ENCODE data around the gene RASSF5.

RASSF5 gene

DNA sequence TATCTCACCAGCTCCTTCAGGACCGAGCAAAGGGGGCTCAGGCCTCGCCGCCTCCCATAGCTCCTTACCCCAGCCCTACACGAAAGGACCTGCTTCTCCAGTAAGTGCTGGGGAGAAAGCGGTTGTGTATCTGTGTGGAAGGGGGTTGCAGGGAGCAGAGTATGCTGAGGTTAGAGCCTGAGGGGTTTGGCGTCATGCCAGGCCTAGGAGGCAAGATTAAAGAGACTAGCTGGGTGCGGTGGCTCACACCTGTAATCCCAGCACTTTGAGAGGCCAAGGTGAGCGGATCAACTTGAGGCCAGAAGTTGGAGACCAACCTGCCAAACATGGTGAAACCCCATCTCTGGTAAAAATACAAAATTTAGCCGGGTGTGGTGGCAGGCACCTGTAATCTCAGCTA is 14.1 kb upstream of the RASSF5 start:
- in situ Hi-C loops (cut with HindIII; ENCODE audit: low pct_unique_long_range_greater_than_20kb, low sequenced_read_pairs) = no loop called here
- TF ChIP-seq JUND (IDR thresholded peaks at IDR 0.05; ENCODE audit: low read depth) = no peak
- no peak for DNase-seq (ENCODE audit: low read depth in 1 of 2, low spot score in 1 of 2)

- TF ChIP-seq JUND (IDR thresholded peaks at IDR 0.05; ENCODE audit: low read depth) = no peak
- no peak for DNase-seq (ENCODE audit: low read depth in 1 of 2, low spot score in 1 of 2)
- in situ Hi-C loops (cut with HindIII; ENCODE audit: low pct_unique_long_range_greater_than_20kb, low sequenced_read_pairs) = no loop called here
Observed at GRCh38 chr1:206495011-206495461, 12.3 kb upstream of the RASSF5 start.

DNA sequence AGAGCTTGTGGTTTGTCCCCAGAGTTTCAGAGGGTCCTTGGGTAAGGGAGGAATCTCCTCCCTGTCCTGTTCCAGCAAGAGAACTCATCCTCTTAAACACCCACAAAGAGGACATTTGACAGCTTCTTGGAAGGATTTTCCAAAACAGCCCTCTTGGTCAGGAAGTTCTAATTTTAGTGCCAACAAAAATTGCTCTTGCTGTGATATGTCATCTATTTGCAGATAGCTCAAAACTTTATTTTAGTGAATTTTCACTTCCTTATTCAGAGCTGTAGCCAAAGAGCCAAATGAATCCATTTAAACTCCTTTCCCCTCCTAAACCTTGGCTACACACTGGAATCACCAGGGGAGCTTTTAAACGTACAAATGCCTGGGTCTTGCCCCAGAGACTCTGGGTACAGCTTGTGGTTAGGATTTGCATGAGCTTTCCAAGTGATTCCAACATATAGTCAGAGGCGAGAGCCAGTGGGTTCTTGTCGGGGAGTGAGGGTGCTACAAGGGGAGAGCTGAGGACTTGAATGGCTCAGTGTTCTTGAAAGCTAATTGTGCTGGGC is 11.8 kb upstream of the RASSF5 start:
- no peak for DNase-seq (ENCODE audit: low read depth in 1 of 2, low spot score in 1 of 2)
- in situ Hi-C loops (cut with HindIII; ENCODE audit: low pct_unique_long_range_greater_than_20kb, low sequenced_read_pairs) = no loop called here
- no peak for TF ChIP-seq JUND (IDR thresholded peaks at IDR 0.05; ENCODE audit: low read depth)

- no peak for DNase-seq (ENCODE audit: low read depth in 1 of 2, low spot score in 1 of 2)
- in situ Hi-C loops (cut with HindIII; ENCODE audit: low pct_unique_long_range_greater_than_20kb, low sequenced_read_pairs) = no loop called here
- no peak for TF ChIP-seq JUND (IDR thresholded peaks at IDR 0.05; ENCODE audit: low read depth)
Observed at GRCh38 chr1:206496131-206496793, 11.1 kb upstream of the RASSF5 start.

- TF ChIP-seq JUND (IDR thresholded peaks at IDR 0.05; ENCODE audit: low read depth) = no peak
- in situ Hi-C loops (cut with HindIII; ENCODE audit: low pct_unique_long_range_greater_than_20kb, low sequenced_read_pairs) = no loop called here
- no peak for DNase-seq (ENCODE audit: low read depth in 1 of 2, low spot score in 1 of 2)
Observed at GRCh38 chr1:206497363-206497762, 10.0 kb upstream of the RASSF5 start.

GRCh38 chr1:206497774-206498173 is 9.6 kb upstream of the RASSF5 start:
- no peak for TF ChIP-seq JUND (IDR thresholded peaks at IDR 0.05; ENCODE audit: low read depth)
- in situ Hi-C loops (cut with HindIII; ENCODE audit: low pct_unique_long_range_greater_than_20kb, low sequenced_read_pairs) = no loop called here
- no peak for DNase-seq (ENCODE audit: low read depth in 1 of 2, low spot score in 1 of 2)

GRCh38 chr1:206498685-206499084 is 8.6 kb upstream of the RASSF5 start:
- in situ Hi-C loops (cut with HindIII; ENCODE audit: low pct_unique_long_range_greater_than_20kb, low sequenced_read_pairs) = no loop called here
- no peak for TF ChIP-seq JUND (IDR thresholded peaks at IDR 0.05; ENCODE audit: low read depth)
- no peak for DNase-seq (ENCODE audit: low read depth in 1 of 2, low spot score in 1 of 2)

DNA sequence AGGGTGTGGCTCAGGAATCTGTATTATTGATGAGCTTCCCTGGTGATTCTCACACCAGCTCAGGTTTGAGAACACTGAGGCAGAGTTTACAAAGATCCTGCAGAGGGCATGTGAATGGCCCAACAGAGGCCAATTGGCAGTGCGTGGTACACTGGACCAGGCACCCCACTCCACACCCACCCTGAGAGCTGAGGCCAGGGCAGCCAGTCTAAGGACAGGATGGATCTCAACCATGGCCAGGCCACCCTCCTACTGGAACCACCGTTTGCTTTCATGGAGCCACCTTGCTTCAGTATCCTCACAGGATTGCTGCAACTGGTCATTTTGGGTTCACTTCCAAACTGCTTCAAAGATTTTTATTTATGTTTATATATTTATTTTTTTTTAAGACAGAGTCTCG is 7.3 kb upstream of the RASSF5 start:
- in situ Hi-C loops (cut with HindIII; ENCODE audit: low pct_unique_long_range_greater_than_20kb, low sequenced_read_pairs) = no loop called here
- no peak for TF ChIP-seq JUND (IDR thresholded peaks at IDR 0.05; ENCODE audit: low read depth)
- DNase-seq (ENCODE audit: low read depth in 1 of 2, low spot score in 1 of 2) = no peak

DNA sequence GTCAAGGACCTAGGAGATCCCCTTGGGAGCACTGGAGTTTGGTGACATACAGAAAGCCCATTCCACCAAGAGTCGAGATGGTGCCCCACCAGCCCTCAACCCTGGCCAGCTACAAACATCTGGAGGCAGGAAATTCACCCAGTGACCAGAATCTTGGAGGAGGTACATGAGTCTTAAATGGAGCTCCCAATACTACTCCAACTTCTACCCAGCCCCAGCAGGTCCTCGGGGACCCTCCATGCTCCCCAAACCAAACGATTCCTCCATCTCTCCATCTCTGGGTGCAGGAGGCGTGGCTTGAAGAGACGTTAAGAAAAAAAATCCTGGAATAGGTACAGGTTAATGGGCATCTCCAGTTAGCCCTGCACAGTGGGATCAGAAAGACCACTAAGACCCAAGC is 5.5 kb upstream of the RASSF5 start:
- in situ Hi-C loops (cut with HindIII; ENCODE audit: low pct_unique_long_range_greater_than_20kb, low sequenced_read_pairs) = no loop called here
- no peak for DNase-seq (ENCODE audit: low read depth in 1 of 2, low spot score in 1 of 2)
- TF ChIP-seq JUND (IDR thresholded peaks at IDR 0.05; ENCODE audit: low read depth) = no peak

GRCh38 chr1:206502403-206502802 is 4.9 kb upstream of the RASSF5 start:
- in situ Hi-C loops (cut with HindIII; ENCODE audit: low pct_unique_long_range_greater_than_20kb, low sequenced_read_pairs) = no loop called here
- DNase-seq (ENCODE audit: low read depth in 1 of 2, low spot score in 1 of 2) = no peak
- no peak for TF ChIP-seq JUND (IDR thresholded peaks at IDR 0.05; ENCODE audit: low read depth)

- in situ Hi-C loops (cut with HindIII; ENCODE audit: low pct_unique_long_range_greater_than_20kb, low sequenced_read_pairs) = no loop called here
- DNase-seq (ENCODE audit: low read depth in 1 of 2, low spot score in 1 of 2) = no peak
- no peak for TF ChIP-seq JUND (IDR thresholded peaks at IDR 0.05; ENCODE audit: low read depth)
Observed at GRCh38 chr1:206502812-206503211, 4.5 kb upstream of the RASSF5 start.

DNA sequence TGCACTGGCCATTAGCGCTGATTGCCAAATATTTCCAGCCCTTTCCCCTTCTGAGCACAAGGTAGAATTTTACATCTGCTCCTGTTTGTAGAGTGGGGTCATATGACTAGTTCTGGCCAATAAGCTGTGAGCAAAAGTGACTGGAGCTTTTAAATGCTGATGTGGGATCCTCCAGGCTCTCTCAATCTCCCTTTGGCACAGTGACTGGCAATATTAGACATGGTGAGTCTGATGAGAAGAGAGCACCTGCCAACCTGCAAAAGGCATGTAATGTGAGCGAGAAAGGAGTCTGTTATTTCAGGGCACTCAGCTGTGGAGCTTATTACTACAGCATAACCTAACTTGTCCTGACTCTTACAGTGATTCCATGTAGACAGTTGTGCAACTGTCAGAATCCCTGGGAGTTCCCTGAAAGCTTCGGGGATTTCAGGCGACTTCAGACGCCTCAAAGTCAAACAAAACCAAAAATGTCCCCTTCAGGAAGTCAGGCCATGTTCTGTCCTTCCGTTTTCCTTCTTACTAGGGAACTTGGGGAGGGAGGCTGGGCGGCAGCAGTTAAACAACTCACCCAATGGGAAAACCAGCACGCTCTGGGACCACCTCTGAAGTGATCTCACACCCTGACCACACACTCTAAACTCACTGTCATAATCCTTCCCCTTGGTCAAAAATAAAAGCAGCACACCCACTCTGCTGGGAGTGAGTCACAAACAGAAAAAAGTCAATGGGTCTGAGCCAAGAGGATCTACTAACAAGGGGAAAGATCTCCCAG is 3.6 kb upstream of the RASSF5 start:
- in situ Hi-C loops (cut with HindIII; ENCODE audit: low pct_unique_long_range_greater_than_20kb, low sequenced_read_pairs) = no loop called here
- TF ChIP-seq JUND (IDR thresholded peaks at IDR 0.05; ENCODE audit: low read depth) = no peak
- no peak for DNase-seq (ENCODE audit: low read depth in 1 of 2, low spot score in 1 of 2)

DNA sequence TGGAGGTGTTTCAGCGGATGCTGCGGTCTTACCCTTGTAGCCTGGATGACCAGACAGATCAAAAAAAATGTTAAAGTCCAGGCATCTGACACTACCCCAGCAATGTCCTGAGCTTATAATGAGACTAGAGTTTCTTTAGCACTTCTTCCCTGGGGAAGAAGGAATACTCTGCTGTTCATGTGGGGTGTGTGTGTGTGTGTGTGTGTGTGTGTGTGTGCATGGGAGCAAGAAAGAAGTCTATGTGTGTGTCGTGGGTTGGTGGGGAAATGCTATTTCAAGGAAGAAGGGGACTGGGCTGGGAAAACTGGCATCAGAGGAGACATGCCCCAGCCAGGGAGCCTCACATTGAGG is 3.0 kb upstream of the RASSF5 start:
- in situ Hi-C loops (cut with HindIII; ENCODE audit: low pct_unique_long_range_greater_than_20kb, low sequenced_read_pairs) = no loop called here
- TF ChIP-seq JUND (IDR thresholded peaks at IDR 0.05; ENCODE audit: low read depth) = no peak

More for the DNA sequence above, 3.0 kb upstream of the RASSF5 start:
- DNase-seq (ENCODE audit: low read depth in 1 of 2, low spot score in 1 of 2) = no peak

Measured in T47D (cell line).